GM12801 (cell line): ENCODE measurements around the gene SHH.

Experiments used
- CTCF ChIP-seq: IDR thresholded peaks from one replicate; pipeline ENCODE4 v1.5.1; 2011; ENCODE audit warnings: control low read depth; ENCODE audit not compliant: insufficient read length; ENCODE audit errors: extremely low read depth

SHH gene

GRCh38 chr7:155852426-155853301 is 40.4 kb upstream of the SHH start:
- TF ChIP-seq CTCF = no peak

DNA sequence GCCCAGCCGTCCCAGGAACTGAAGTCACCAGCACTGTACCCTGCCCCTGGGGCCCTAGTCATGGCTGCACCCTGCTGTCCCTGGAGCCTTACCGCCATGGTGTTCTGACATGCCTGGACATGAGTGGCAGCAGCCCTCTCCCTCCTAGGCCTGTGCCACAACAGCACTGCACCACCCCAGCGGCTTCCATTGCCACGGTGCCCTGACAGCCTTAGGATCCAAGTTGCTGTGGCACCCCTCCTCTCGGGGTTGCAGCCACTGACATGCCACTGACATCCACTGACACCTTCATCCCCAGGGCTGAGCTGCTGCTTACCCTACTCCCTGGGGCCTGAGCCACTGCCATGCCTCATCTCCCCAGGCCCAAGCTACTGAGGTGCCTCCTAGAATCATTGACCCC is 39.6 kb upstream of the SHH start:
- TF ChIP-seq CTCF = no peak

GRCh38 chr7:155850766-155851678 is 38.8 kb upstream of the SHH start:
- TF ChIP-seq CTCF = no peak

GRCh38 chr7:155850001-155850436 is 37.8 kb upstream of the SHH start:
- no peak for TF ChIP-seq CTCF

GRCh38 chr7:155848691-155849669 is 36.7 kb upstream of the SHH start:
- no peak for TF ChIP-seq CTCF

- TF ChIP-seq CTCF = no peak
These were observed 35.7 kb upstream of the SHH start for GRCh38 chr7:155847821-155848435.
